H4 (cell line): ENCODE measurements around the gene SYT9. TPM values are rescaled to one million over a fixed set of nuclear protein-coding genes. Genes with fewer than 3 reads are reported as not detected.

ENCODE experiments used
- DNase-seq: peaks from one replicate; pipeline ENCODE4 v3.0.0-alpha.2; 2015; ENCODE audit warnings: low spot score
- total RNA-seq: library from RNA; depleted of rRNA; stranded (reverse); fragments of >200 nt; shearing (Covaris generic); gene quantifications from 2 replicates; pipeline ENCODE4 v1.2.3, GENCODE V29; 2014; rRNA removed

Gene SYT9, protein sequence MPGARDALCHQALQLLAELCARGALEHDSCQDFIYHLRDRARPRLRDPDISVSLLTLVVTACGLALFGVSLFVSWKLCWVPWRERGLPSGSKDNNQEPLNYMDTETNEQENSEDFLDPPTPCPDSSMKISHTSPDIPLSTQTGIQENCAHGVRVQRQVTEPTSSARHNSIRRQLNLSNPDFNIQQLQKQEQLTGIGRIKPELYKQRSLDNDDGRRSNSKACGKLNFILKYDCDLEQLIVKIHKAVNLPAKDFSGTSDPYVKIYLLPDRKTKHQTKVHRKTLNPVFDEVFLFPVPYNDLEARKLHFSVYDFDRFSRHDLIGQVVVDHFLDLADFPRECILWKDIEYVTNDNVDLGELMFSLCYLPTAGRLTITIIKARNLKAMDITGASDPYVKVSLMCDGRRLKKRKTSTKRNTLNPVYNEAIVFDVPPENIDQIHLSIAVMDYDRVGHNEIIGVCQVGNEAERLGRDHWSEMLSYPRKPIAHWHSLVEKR
- total RNA-seq, result 0.06 TPM in 1 of 2 replicates, not detected in the other

DNA sequence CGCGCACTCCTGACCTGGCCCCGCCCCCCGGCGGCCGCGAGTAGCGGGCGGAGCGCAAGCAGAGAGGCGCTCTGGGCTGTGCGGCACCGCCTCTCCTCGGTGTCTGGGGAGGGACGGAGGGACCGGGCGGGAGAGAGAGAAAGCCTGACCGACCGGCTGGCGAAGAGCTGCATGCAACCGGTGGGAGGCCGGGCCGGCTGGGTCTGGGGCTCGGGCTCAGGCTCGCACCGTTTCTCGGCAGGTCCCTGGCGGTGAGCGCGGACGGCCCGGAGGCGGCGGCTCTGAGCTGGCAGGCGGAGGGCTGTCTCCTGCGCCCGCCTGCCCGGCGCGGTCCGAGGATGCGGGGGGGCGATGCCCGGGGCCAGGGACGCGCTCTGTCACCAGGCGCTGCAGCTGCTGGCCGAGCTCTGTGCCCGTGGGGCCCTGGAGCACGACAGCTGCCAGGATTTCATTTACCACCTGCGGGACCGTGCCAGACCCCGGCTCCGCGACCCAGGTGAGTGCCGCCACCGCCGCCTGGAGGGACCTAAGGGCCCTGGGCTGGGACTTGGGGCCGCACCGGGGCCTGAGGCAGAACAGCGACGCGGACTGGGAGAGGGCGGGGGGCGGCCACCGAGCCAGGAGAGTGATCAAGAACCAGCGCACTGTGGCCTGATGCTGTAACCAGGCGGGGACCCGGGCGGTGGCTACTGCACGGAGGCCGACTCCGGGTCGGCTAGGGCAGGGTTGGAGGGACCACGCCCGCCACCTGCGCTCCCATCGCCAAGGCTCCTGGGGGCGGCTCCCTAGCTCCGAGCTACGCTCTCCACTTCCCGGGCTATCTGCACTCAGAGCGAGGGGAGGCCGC lies at the start of gene SYT9:
Gene SYT9, plus strand, starts transcription at position 69 of the 847 bp plus-strand sequence. Its CDS starts 283 bp downstream, at position 352.
- no peak for DNase-seq

DNA sequence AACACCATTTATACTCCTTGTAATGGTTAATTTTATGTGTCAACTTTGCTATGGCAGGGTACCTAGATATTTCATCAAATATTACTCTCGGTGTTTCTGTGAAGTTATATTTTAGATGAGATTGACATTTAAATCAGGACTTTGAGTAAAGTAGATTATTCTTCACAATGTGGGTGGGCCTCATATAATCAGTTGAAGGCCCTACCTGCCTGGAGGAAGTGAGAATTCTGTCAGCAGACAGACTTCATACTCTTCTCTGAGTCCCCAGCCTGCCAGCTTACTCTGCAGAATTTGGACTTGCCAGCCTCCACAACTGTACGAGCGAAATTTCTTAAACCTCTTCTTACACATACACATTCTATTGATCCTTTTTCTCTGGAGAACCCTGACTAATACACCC lies 49.3 kb upstream of the SYT9 start:
- DNase-seq, result no peak

DNA sequence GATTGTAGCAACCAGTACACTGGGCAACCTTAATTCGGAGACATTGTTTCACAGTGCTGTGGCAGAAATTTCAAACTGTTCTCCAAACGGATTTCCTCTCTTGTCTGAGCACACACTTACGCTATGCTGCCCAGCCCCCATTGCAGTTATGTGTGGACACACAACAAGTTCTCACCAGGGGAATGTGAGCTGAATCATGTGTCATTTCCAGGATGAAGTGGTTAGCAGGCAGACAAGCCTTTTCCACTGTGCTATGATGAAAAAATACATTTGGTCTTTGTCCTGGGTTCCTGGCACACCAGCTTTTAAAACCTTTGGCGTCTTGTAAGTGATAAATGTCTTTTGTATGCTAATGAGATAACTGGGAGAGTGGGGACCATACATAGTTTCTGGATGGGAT lies 46.9 kb upstream of the SYT9 start:
- DNase-seq, result peak; percentile 41

DNA sequence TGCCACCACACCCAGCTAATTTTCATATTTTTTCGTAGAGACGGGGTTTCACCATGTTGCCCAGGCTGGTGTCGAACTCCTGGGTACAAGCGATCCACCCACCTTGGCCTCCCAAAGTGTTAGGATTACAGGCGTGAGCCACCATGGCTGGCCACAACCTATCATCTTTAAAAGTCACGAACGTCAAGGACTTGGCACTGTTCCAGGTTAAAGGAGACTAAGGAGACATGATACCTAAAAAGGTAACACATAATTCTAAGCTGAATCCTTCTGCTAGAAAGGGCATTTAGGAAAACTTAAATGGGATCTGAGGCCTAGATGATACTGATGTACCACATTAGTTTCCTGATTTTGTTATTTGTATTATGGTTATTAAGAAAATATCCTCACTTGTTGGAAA lies 43.3 kb upstream of the SYT9 start:
- no peak for DNase-seq

DNA sequence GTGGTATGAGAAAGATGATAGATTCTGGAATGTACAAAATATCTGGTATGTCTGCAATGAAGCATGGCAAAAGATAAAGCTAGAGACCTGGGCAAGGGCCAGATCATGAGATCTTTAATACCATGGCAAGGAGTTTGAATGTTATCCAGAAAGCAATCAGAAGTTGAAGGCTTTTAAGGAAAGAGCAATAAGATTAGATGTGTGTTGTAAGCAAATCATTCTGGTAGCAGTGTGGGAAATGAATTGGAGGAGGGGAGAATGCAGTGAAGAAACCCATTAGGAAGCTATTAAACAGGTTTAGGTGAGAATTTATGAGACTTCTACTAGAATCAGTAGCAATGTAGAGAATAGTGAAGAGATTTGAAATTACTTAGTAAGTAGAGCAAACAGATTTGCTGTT lies 32.2 kb upstream of the SYT9 start:
- DNase-seq, result no peak

DNA sequence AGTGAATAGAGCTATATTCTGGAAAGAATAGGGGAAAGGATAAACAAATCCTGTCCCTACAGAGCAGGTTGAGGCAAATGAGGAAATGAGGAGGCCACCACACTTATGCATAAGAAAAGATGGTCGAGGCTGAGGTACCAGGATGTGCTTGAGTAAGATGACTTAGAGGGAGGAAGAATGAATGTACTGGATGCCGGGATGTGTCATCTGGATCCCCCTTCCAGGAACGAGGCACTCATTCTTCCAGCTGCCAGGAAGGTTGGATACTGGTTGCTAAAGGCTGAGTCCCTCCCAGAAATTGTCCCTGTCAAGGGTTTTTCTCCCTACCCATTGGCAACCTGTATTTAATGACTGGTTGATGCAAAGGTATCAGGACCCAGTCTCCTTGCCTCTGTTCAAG lies 31.1 kb upstream of the SYT9 start:
- no peak for DNase-seq

DNA sequence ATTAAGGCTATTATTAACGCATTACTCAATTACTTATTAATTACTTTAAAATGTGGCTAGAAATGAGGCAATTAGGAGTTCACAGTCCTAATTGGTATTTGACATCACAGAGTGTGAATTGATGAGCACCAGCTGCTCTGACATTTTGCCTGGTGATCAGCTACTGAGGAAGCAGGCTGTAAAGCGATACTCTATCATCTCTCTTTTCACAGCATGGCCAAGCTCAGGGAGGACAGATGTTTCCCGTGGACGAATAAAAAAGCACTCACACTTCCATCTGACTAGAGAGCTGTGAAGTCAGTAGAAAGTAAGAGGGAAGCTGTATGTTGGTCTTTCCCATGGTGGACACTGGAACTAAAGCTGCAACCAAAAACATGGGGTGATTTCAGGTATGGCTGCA lies 29.1 kb upstream of the SYT9 start:
- DNase-seq, result no peak

DNA sequence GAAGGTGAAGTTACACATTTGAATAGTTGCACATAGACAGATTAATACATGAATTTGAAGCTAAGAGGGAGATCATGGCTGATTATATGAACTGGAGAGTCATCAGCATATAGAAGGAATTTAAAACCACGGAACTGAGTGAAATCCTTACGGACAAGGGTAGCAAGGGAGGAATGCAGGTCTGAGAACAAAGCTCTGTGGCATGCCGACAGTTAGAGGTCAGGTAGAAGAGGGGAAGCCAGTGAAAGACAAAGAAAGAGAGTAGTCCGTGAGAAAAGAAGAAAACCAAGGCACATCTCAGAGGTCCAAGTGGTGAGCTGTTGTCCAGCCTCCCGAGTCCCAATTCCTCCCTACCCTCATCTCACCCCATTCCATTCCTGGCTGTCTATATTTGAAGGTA lies 11.8 kb upstream of the SYT9 start:
- DNase-seq, result no peak

DNA sequence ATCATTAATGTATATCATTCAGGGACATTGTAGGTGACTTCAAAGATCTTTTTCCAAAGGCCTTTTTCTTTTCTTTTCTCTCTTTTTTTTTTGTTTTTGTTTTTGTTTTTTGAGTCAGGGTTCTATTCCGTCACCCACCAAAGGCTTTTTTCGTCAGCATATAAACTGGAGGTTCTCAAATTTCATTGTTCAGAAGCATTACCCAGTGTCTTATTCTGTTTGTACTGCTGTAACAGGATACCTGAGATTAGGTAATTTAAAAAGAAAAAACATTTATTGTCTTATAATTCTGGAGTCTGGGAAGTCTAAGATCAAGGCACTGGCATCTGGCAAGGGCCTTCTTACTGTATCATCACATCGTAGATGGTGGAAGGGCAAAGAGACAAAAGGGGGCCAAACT lies 6.4 kb upstream of the SYT9 start:
- no peak for DNase-seq

DNA sequence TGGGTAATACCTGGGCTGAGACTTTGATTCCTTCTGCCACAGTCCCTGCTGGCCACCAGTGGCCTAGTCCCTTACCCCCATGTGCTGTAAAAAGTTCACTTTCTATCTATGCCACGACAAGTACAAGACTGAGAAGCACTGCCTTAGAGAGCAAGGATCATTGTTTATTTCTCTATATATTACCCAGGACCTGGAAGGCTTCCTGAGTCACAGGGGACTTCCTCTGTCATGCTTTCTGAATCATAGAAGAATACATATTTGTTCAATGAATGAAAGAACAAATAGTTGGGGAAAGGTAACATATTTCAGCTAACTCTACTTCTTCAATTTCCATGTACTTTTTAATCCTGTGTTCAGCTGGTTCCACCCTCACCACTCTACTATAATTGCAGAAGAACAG lies 5.5 kb upstream of the SYT9 start:
- DNase-seq, result no peak

DNA sequence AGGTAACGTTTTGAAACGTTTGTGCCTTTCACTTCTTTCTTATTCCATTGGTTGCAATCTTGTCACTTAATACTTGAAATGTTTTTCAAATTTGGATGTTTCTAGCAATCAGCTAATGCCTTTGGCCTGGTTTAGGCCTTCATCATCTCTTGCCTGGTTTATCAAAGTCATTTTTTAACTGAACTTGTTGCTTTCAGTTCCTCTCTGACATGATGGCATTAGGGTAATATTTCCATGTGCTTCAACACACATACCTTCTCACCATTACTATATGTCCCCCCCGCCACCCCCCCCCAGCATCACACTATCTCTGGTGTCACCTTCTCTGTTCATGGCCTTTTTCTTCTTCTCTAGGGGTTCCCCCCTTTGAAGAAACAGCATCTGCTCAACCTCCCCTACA lies 1.5 kb upstream of the SYT9 start:
- DNase-seq, result no peak

DNA sequence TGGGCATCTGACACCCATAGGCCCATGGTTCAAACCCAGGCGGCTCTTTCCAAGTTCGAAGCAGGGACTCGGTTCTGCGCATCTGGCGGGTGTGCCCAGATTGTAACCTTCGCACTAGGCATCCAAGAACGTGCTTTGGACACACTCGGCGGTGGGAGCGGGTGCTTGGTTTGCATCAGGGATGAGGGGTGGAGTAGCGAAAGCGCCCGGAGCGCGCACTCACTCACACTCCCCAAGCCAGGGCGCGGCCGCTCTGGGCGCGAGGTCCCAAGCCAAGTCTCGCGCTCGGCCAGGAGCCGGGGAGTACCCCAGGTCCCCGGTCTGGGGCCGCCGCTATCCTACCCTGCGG lies 243 bp upstream of the SYT9 start:
- DNase-seq, result no peak

DNA sequence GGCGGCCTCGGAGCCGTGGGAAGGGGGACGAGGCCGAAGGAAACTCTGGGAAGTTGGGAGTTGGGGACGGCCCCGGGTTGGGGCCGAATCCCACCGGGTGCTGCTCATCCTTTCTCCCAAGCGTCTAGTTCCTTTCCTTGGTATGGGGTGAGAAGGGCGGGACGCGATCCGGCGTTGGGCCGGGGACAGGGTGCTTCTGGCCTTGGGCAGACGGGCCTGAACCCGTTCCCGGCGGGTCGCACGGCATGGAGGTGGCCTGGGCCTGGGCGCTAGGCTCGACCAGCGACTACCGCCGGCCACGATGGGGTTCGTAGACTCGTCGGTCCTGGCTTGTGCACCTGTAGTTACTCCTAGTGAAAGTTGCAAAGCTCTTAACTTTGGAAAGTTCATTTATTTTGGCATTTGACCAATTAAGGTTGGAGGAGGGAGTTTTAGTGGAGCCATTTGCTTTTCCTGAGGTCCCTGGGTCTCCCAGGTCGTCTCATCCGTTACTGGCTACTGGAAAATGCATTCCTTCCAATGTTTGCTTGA lies 1.0 kb downstream of the SYT9 start:
- DNase-seq, result no peak

DNA sequence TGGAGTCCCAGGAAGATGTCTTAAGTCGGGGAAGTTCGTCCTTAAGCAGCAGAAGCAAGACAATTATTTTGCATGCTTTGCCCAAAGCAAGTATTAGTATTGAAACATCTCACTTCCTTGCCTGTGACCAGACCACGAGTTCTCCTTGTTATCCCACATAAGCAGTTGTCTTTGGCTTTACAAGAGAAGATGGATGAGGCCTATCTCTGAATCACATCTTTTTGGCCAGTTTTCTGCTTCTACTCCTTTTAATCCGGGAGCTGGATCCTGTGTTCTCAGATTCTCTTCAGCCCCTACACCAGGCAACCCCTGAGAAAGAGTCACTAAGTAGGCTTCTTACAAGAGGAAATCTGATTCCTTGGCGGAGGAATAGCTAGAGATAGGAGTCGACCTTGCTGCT lies 2.1 kb downstream of the SYT9 start:
- DNase-seq, result no peak

DNA sequence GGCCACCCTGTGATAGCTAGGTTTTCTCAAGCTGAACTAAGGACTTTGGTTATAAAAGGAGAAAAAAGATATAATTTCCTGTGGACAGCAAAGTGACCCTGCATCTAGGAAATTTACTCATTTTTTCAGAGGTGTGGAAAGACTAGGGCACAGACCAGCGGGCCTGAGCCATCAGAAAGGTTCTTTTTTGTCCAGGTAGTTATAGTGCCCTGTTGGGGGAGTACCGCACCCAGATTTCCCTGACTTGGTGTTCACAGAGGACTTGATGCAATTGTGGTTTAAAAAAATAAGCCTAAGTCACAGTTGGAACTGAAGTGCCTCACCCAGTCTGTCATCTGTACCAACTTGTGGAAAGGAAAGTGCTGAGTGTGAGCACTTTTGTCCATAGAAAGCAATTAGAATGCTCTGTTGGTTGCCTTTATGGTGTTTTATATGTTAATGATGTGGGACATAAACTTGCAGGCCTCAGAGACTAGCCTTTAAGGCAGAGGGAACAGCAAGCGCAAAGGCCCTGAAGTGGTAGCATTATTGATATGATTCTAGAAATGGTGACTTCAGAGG lies 3.1 kb downstream of the SYT9 start:
- no peak for DNase-seq

DNA sequence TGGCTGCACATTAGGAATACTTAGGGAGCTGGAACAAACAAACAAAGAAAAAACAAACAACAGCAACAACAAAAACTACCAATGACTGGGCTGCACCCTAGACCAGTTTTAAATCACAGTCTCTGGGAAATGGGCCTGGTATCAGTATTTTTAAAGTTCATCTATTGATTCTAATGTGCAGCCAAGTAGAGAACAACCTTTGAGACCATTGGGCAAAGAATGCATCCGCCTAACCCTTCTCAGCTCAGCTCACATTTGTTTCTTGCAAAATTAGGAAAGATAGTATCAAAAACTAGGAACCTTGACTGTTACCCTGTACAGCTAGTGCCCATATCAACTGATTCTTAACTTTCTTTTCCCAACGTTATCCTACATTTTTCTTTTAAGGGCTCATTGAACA lies 5.2 kb downstream of the SYT9 start:
- DNase-seq, result no peak

DNA sequence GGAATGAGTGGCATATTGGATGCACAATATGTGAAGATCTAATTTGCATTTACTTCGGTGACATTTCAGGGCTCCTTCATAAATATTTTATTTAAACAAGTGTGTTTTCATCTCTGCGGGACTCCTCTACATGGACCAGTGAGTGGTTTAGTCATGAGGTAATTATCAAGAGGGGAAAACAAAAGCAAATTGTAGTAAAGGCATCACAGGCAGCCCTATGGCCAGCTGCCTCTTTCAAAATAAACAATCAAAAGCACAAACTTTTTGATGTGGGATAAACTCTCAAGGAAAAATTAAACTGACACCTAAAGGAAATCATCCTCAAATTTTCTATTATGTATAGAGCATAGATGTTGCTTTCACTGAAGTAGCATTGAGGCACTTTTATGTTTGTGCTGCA lies 6.0 kb downstream of the SYT9 start:
- DNase-seq, result no peak

DNA sequence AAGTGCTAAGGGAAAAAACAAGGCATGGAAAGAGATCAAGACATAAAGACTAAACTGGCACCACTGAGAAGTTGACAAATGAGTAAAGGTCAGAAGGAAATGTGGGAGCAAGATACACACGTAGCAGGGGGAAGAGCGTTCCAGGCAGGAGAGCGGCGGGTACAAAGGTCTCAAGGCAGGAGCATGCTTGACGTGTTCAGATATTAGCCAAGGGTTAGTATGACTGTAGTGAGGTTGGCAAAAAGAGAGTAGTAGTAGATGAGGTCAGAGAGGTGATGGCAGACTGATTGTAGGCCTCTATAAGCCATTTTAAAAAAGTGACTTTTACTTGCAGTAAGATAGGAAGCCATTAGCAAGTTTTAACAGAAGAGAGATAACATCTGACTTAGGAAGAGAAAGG lies 9.9 kb downstream of the SYT9 start:
- DNase-seq, result no peak

DNA sequence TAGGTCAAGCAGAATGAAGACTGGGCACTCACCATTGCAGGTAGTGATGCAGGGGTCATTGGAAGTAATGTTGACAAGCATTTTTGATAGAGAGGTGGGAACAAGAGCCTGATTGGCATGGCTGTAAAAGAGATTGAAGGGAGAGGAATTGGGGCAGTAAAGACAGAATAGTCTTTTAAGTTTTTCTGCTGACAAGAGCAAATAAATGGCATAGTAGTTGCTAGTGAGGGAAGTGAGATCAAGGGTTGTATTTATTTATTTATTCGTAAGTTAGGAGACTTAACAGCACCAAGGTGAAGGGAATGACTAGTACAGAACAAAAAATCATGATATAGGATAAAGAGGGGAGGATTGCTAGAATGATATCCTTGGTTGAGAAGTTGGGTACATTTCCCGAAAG lies 11.0 kb downstream of the SYT9 start:
- no peak for DNase-seq

DNA sequence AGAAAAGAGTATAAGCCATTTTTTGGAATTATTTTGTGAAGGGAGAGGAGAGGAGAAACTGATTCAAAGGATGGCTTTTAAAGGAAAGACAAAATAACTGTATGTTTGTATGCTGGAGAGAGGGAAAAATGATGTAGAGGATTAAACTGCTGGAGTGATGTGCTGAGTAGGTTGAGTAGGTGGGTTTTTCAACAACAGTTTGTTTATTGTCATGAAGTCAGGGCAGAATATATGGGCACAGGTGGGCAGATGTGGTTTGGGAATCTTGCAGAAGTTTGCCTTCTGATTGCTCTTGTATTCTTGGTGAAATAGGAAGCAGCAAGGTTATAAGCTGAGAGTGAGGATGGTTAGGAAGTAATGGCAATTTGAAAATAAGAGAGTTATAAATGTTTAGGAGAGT lies 12.1 kb downstream of the SYT9 start:
- no peak for DNase-seq

DNA sequence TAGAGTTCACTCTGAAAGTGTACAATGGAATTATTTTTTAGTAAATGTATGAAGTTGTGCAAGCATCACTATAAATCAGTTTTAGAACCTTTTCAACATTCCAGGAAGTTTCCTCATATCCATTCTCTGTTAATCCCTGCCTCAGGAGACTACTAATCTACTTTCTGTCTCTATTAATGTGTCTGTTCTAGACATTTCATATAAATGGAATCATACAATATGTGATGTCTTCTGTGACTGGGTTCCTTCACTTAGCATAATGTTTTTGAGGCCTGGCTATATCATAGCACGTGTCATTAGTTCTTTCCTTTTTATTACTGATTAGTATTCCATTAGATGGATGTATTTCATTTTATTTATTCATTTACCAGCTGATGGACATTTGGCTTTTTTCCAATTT lies 17.1 kb downstream of the SYT9 start:
- DNase-seq, result no peak

DNA sequence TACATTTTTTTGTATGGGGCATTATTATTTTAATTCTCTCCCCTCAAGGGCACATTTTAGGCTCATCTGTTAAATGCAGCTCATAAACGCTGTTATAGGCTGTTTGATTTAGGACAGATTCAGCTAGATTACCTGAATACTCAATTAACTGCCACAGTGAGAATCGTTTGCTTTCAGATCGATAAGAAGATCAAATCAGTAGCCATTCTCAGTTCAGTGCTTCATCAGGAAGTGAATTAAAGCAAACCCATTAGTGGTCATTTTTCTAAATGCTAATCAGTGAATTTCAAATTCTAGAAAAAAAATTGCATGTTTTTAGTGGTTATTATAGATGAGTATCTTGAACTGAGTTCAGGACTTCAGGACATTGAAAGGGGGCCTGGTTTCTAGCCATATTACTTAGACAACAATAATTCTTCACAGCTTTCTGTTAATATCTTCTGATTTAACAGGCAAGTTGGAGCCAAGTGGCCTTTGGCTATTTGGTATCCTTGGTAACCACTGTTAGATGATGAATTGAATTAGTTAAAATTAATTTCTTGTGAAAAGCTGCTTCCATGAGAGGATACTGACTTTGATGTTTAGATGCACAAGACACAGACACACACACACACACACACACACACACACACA lies 18.6 kb downstream of the SYT9 start:
- DNase-seq, result no peak
